Ishikawa (cell line): Measurements from ENCODE around the gene LGI4.

Source experiments
- CEBPB ChIP-seq: IDR thresholded peaks from 2 replicates; pipeline ENCODE4 v1.6.1; 2012
- CREB1 ChIP-seq: IDR thresholded peaks from 2 replicates; pipeline ENCODE4 v1.6.1; 2012; ENCODE audit warnings: low read depth
- EGR1 ChIP-seq: IDR thresholded peaks from 2 replicates; pipeline ENCODE4 v1.6.1; 2012
- EP300 ChIP-seq: IDR thresholded peaks from 2 replicates; pipeline ENCODE4 v1.6.1; 2012; ENCODE audit warnings: borderline replicate concordance
- FOXM1 ChIP-seq: IDR thresholded peaks from 2 replicates; pipeline ENCODE4 v1.6.1; 2012; ENCODE audit warnings: low read depth, borderline replicate concordance
- MAX ChIP-seq: IDR thresholded peaks from 2 replicates; pipeline ENCODE4 v1.6.1; 2012
- NFIC ChIP-seq: IDR thresholded peaks from 2 replicates; pipeline ENCODE4 v1.6.1; 2012
- RAD21 ChIP-seq: IDR thresholded peaks from 2 replicates; pipeline ENCODE4 v1.6.1; 2012; ENCODE audit warnings: low read depth
- TAF1 ChIP-seq: IDR thresholded peaks from 2 replicates; pipeline ENCODE4 v1.6.1; 2012; ENCODE audit warnings: low read depth, mild to moderate bottlenecking
- TCF12 ChIP-seq: IDR thresholded peaks from 2 replicates; pipeline ENCODE4 v1.6.1; 2012; ENCODE audit warnings: low read depth
- TEAD4 ChIP-seq: IDR thresholded peaks from 2 replicates; pipeline ENCODE4 v1.6.1; 2012
- YY1 ChIP-seq: IDR thresholded peaks from 2 replicates; pipeline ENCODE4 v1.6.1; 2012; ENCODE audit warnings: low read depth
- ZBTB7A ChIP-seq: IDR thresholded peaks from 2 replicates; pipeline ENCODE4 v1.6.1; 2012; ENCODE audit warnings: low read depth
- TF ChIP-seq, protein P1 (sequence below): IDR thresholded peaks from 2 replicates; pipeline ENCODE4 v1.6.1; 2012; ENCODE audit warnings: low read depth, mild to moderate bottlenecking
- TF ChIP-seq, protein P2 (sequence below): IDR thresholded peaks from 2 replicates; pipeline ENCODE4 v1.6.1; 2012

Gene LGI4

DNA sequence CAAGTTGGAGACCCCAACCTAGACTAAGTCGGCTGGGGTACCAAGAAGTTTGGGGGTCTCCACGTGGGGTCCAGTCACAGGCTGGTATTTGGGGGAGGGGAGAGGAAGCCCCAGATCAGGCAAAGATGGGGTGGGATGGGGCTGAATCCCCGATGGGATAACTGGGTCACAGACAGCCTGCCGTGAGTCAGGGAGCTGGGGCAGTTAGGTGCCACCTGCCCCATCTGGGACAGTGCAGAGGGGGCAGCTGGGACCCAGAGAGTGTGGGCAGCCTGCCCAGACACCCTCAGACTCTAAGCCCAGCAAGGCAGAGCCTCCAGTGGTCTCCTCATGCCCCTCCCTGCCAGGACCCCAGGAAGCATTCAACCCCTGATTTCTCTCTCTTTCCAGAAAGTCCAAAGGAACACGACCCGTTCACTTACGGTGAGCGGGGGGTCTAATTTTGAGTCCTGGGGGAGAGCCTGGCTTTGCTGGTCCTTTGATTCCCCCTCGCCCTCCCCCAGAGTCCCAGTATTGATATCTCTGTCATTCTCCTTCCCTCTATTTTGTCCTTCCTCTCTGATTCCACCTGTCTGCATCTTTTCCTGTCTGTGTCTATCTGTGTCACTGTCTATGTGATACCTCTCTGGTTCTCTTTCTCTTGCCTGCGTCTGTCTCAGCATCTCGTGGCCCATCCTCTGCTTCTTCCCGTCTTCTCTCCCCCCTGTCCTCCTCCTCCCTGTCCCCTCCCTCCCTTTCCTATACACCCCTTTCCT lies 5.5 kb upstream of the LGI4 start:
- TF ChIP-seq YY1 (no peak), NFIC (no peak), TCF12 (no peak), CEBPB (no peak), EGR1 (no peak), TAF1 (no peak), TEAD4 (no peak), RAD21 (no peak), EP300 (no peak), FOXM1 (no peak), CREB1 (no peak), MAX (no peak), ZBTB7A (no peak)
- TF ChIP-seq, protein P1, sequence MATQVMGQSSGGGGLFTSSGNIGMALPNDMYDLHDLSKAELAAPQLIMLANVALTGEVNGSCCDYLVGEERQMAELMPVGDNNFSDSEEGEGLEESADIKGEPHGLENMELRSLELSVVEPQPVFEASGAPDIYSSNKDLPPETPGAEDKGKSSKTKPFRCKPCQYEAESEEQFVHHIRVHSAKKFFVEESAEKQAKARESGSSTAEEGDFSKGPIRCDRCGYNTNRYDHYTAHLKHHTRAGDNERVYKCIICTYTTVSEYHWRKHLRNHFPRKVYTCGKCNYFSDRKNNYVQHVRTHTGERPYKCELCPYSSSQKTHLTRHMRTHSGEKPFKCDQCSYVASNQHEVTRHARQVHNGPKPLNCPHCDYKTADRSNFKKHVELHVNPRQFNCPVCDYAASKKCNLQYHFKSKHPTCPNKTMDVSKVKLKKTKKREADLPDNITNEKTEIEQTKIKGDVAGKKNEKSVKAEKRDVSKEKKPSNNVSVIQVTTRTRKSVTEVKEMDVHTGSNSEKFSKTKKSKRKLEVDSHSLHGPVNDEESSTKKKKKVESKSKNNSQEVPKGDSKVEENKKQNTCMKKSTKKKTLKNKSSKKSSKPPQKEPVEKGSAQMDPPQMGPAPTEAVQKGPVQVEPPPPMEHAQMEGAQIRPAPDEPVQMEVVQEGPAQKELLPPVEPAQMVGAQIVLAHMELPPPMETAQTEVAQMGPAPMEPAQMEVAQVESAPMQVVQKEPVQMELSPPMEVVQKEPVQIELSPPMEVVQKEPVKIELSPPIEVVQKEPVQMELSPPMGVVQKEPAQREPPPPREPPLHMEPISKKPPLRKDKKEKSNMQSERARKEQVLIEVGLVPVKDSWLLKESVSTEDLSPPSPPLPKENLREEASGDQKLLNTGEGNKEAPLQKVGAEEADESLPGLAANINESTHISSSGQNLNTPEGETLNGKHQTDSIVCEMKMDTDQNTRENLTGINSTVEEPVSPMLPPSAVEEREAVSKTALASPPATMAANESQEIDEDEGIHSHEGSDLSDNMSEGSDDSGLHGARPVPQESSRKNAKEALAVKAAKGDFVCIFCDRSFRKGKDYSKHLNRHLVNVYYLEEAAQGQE, result no peak
- TF ChIP-seq, protein P2, sequence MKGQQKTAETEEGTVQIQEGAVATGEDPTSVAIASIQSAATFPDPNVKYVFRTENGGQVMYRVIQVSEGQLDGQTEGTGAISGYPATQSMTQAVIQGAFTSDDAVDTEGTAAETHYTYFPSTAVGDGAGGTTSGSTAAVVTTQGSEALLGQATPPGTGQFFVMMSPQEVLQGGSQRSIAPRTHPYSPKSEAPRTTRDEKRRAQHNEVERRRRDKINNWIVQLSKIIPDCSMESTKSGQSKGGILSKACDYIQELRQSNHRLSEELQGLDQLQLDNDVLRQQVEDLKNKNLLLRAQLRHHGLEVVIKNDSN, result no peak

- TF ChIP-seq FOXM1, result no peak
- TF ChIP-seq, protein P2, result no peak
- TF ChIP-seq TCF12, result 0 out of 2 replicates have a peak, but pooled peaks have one; percentile 13
Measured at GRCh38 chr19:35138305-35138892, 3.5 kb upstream of the LGI4 start, which contains the start of gene FXYD1. Gene FXYD1, plus strand, starts transcription at chr19:35138824. Its CDS starts 1,256 bp downstream, at chr19:35140080.

- TF ChIP-seq EGR1 (no peak), TAF1 (no peak), TEAD4 (no peak), MAX (no peak), CREB1 (no peak), NFIC (no peak), CEBPB (no peak), YY1 (no peak), ZBTB7A (no peak), EP300 (no peak)
- TF ChIP-seq, protein P2, result no peak
- TF ChIP-seq, protein P1, result no peak
Measured at GRCh38 chr19:35136977-35137702, 2.3 kb upstream of the LGI4 start.

DNA sequence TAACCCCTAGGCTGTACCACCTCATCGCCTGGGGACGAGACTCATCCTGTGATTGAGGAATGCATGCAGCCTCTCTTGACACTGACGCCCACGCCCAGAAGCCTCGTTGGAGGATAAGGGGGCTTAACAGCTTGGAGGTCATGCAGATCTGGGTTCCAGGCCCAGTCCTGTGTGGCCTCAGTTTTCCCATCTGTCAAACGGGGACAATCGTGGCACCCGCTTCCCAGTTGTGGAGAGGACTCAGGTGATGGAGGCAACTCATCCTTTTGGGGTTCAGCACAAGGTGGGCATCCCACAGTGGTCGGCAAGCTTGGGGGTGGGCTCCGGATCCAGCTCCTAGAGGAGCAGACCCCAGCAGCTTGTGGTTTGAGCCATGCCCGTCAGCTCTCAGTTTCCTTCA lies 1.4 kb upstream of the LGI4 start:
- TF ChIP-seq, protein P1, result no peak
- TF ChIP-seq, protein P2, result no peak
- no peak for TF ChIP-seq TEAD4
- no peak for TF ChIP-seq TCF12
- TF ChIP-seq YY1, result no peak
